Neutrophil (primary cell): ENCODE measurements around the gene PCDH19.

ENCODE experiments used
- H3K27ac ChIP-seq: fragments of 200-600 bp; sonication (generic); 2 replicates; pipeline ENCODE4 v1.5.1; 2016; ENCODE audit warnings: mild to moderate bottlenecking, moderate library complexity
- H3K27me3 ChIP-seq: fragments of 200-600 bp; sonication (generic); 2 replicates; pipeline ENCODE4 v1.6.0; 2016; ENCODE audit warnings: mild to moderate bottlenecking
- H3K36me3 ChIP-seq: fragments of 200-600 bp; sonication (generic); 2 replicates; pipeline ENCODE4 v1.5.1; 2017
- H3K4me1 ChIP-seq, 2 experiments: fragments of 200-600 bp in 1 of 2; sonication (generic) in 1 of 2; 1 replicate in 1 of 2; 2 replicates in 1 of 2; pipeline versions ENCODE4 v1.5.1 to v1.6.1; 2013 to 2016; ENCODE audit warnings: low read depth in 1 of 2, low read length in 1 of 2, mild to moderate bottlenecking in 1 of 2, moderate library complexity in 1 of 2; ENCODE audit not compliant: control insufficient read depth in 1 of 2, insufficient read depth in 1 of 2
- H3K4me3 ChIP-seq, 2 experiments: fragments of 200-600 bp in 1 of 2; sonication (generic) in 1 of 2; 1 replicate in 1 of 2; 2 replicates in 1 of 2; pipeline ENCODE4 v1.5.1; 2013 to 2016; ENCODE audit warnings: low read depth in 1 of 2, low read length in 1 of 2, mild to moderate bottlenecking in 1 of 2, moderate library complexity in 1 of 2
- H3K9me3 ChIP-seq: fragments of 200-600 bp; sonication (generic); 2 replicates; pipeline ENCODE4 v1.5.1; 2016
- CTCF ChIP-seq: fragments of 200-600 bp; sonication (generic); IDR thresholded peaks from 2 replicates; pipeline ENCODE4 v1.5.1; 2016; ENCODE audit warnings: antibody characterized with exemption

The PCDH19 gene

GRCh38 chrX:100315566-100315965 is 94.5 kb downstream of the PCDH19 start:
- H3K36me3 ChIP-seq, result no peaks in the 10 kb centered on the region
- no peak overlapping the region for H3K27ac ChIP-seq
- H3K9me3 ChIP-seq, result no peaks in the 10 kb centered on the region
- no peak overlapping the region for H3K4me3 ChIP-seq
- H3K4me1 ChIP-seq, result no peaks in the 10 kb centered on the region
- no peaks in the 10 kb centered on the region for H3K27me3 ChIP-seq
- no peak for TF ChIP-seq CTCF

- Histone ChIP-seq H3K27ac (no peak overlapping the region), H3K27me3 (no peaks in the 10 kb centered on the region), H3K9me3 (no peaks in the 10 kb centered on the region), H3K4me3 (no peak overlapping the region), H3K4me1 (no peaks in the 10 kb centered on the region), H3K36me3 (no peaks in the 10 kb centered on the region)
- TF ChIP-seq CTCF, result no peak
Observed at GRCh38 chrX:100299559-100299958, 110.5 kb downstream of the PCDH19 start.

- Histone ChIP-seq H3K36me3 (no peaks in the 10 kb centered on the region), H3K4me3 (no peak overlapping the region), H3K27me3 (no peaks in the 10 kb centered on the region), H3K4me1 (no peaks in the 10 kb centered on the region), H3K27ac (no peak overlapping the region), H3K9me3 (no peaks in the 10 kb centered on the region)
- TF ChIP-seq CTCF, result no peak
Observed at GRCh38 chrX:100297728-100298127, 112.3 kb downstream of the PCDH19 start.

- no peaks in the 10 kb centered on the region for H3K27me3 ChIP-seq
- TF ChIP-seq CTCF, result no peak
- no peak overlapping the region for H3K27ac ChIP-seq
- no peaks in the 10 kb centered on the region for H3K36me3 ChIP-seq
- H3K9me3 ChIP-seq, result no peaks in the 10 kb centered on the region
- H3K4me1 ChIP-seq, result no peaks in the 10 kb centered on the region
- no peak overlapping the region for H3K4me3 ChIP-seq
Observed at GRCh38 chrX:100296183-100296753, 113.8 kb downstream of the PCDH19 start.

GRCh38 chrX:100294965-100295364 is 115.1 kb downstream of the PCDH19 start:
- no peaks in the 10 kb centered on the region for H3K27me3 ChIP-seq
- no peaks in the 10 kb centered on the region for H3K4me1 ChIP-seq
- no peaks in the 10 kb centered on the region for H3K9me3 ChIP-seq
- no peak for TF ChIP-seq CTCF
- H3K4me3 ChIP-seq, result no peak overlapping the region
- no peak overlapping the region for H3K27ac ChIP-seq
- no peaks in the 10 kb centered on the region for H3K36me3 ChIP-seq
